Measurements from ENCODE around the gene PLPPR1.
"Not testable (repeated sequence)": the region's sequence is repeated elsewhere in the genome, so short reads cannot be mapped to it uniquely, and the experiment has no call there.

Gene PLPPR1

DNA sequence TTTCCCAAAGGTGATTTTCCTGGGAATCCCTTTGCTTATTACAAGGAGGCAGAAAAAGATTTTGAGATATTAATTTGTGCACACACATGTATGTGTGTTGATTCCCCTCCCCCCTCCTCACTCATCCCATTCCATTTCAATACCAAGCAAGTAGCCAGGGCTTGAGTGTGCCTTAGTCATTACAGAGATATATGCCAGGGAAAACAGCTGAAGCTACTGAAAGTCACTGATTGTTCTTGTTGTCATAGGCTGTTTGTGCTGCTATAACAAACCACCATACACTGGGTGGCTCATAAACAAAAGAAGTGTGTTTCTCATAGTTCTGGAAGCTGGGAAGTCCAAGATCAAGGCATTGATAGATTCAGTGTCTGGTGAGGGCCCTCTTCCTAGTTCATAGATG is 197.6 kb downstream of the PLPPR1 start:
- DNase-seq, result no peak

DNA sequence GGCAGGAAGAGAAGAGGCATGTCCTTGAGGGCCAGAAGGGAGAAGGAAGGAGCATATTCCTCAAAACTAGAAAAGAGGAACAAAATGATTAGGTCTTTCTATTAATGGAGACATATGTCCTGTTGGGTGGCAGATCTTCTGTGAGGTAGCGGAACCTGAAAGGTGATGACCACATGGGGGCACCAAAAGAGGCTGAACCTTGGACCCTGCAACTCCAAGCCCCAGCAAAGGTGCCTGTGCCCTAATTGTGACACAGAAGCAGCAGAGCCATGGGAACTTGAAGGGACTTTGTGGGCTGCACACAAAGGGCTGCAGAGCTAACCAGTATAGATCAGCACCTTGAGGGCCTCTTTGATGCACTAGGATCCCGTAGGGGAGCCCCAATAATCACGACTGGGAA is 198.3 kb downstream of the PLPPR1 start:
- no peak for DNase-seq

DNA sequence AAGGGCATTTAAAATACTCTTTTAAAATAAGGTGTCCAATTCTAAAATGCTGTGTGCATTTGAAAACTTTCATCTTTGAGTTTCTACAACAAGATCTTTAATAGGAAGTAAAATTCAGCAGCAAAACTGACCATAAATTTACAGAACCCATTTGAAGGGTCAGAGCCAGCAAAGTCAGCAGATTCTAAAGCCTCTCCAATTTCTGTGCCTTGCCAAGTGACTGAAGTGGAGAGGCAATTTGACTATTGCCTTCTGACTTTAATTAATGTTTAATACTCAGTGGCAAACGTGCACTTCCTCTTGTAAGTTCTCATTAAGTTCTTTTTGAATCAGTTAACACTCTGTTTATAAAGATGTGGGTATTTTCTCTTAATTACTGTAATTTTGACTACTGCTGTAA is 201.1 kb downstream of the PLPPR1 start:
- no peak for DNase-seq

- no peak for DNase-seq
Observed at GRCh38 chr9:101232405-101232977, 204.0 kb downstream of the PLPPR1 start.

DNA sequence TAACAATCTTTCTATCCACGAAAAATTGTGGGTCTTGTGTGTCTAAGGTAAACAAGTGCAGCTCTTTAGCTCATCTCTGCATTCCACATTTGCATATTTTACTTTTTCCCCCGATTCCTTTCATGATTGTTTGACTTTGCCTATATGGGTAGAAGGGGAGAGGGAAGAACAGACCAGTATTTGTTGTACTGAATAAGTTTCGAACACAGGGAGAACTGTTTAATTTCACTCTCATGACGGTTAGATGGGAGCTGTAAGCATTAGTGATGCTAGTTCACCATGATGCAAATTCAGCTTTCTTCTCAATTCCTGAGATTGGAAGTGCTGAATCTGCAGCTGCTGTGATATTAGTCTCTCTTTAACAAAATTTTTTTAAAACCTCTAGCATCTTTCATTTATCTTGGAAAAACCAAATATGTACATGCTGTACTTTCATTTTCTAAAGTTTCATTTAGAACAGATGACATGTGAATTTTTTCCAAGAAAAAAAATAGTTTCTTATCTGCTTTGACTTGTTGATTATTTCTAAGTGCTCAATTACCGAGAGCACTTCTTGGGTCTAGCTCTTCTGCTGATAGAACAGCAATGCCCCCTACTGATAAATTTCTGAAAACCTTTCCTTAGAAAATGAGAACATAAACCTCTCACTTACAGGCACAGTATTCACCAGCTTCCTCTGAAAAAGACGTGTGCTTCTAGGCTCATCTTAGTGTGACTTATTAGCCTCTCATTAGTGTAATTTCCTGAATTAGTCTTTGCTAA is 206.8 kb downstream of the PLPPR1 start:
- DNase-seq, result no peak

DNA sequence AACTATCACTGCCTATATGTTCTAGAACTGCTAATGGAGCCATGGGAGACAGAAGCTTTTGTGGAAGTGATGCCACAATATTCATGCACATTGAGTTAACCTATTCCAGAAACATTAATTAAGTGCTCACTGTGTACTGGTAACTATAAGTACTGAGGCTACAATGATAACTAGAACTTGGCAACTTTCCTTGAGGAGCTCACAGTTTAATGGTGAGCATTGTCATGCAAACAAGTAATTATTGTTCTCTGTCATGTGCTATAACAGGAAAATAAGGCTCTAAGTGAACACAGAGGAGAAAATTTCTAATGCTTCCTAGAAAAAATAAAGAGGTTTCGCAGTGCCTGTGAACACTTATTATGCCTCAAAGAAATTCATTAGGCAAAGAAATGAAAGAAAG is 214.1 kb downstream of the PLPPR1 start:
- no peak for DNase-seq

GRCh38 chr9:101246691-101247090 is 218.2 kb downstream of the PLPPR1 start:
- DNase-seq, result no peak

GRCh38 chr9:101247297-101247696 is 218.8 kb downstream of the PLPPR1 start:
- DNase-seq, result no peak

GRCh38 chr9:101254733-101255433 is 226.4 kb downstream of the PLPPR1 start:
- DNase-seq, result no peak

DNA sequence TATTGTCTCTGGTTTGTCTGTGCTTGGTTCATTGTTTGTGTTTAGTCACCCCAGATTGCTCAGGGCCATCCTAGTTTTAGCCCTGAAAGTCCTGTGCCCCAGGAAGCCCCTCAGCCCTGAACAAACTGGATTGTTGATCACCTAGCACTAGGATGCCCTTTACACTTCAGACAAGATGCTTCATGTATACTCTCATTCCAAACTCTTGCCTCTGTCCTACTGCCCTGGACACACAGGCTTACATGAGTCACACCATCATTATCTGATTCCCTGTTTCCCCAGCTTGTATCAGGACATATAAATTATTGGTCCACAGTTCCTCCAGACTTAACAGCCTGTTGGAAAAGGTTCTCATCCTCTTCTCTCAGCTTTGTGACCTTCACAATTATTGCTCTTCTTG is 236.2 kb downstream of the PLPPR1 start:
- no peak for DNase-seq

- DNase-seq, result no peak
Observed at GRCh38 chr9:101265261-101265660, 236.7 kb downstream of the PLPPR1 start.

- DNase-seq, result no peak
Observed at GRCh38 chr9:101268426-101268825, 239.9 kb downstream of the PLPPR1 start.

- no peak for DNase-seq
Observed at GRCh38 chr9:101269591-101270283, 241.2 kb downstream of the PLPPR1 start.

GRCh38 chr9:101270302-101270701 is 241.8 kb downstream of the PLPPR1 start:
- no peak for DNase-seq

GRCh38 chr9:101271102-101271501 is 242.6 kb downstream of the PLPPR1 start:
- no peak for DNase-seq

DNA sequence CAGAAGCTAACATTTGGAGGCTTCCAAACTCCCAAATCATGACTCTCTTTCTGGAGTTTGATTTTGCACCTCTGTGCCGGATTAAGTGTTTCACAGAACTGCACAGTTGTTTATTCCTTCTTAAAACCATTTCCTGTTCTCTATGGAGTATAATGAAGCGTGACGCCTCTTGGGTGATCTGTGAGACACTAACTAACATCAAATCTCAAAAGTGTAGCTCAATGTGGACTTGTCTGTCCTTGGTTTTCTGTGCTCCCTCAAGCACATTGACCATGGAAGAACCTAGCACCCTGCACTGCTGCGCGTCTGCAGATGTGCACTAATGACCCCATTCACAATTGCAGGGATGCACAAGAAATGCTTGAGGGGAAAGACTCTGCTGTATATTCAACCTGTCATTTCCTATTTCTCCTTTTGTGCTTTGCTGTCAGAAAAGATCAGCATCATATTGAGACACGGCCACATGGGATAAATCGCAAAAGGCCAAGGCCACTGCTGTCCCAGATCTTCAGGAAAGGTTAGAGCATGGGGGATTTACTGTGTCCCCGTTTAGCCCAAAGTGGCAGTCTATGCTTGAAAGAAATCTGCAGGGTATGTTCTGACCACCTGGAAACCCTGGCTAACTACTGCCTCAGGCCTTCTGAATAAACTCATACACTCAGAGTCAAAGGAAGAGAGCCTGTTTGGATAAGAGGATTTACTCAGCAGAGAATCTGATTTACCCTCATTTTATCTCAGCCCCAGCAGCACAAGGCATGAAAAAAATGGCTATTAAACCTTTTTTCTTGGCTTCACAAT is 246.6 kb downstream of the PLPPR1 start:
- no peak for DNase-seq

DNA sequence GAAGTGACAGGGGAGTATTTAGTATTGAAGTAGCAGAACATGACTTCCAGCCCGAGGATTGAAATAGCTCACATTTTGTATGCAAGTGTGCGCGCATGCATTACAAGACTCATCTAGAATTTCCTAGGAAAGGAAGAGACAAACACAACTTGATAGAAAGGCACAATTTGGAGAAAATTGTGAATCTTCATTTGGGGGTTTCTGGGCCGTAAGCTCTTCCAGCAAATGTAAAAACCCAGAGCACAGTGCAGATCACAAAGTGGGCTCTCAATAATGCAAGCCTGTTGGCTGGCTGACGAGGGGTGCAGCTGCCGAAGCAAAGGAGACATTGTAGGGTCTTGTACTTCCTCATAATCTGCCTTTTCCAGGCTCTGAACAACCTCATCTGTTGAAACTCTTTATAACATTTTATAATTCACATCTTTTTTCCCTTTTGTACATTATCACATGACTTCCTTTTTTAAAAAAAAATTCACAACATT is 247.3 kb downstream of the PLPPR1 start:
- DNase-seq, result no peak

- DNase-seq, result not testable (repeated sequence)
Observed at GRCh38 chr9:101291043-101291442, 262.5 kb downstream of the PLPPR1 start.

GRCh38 chr9:101299901-101300300 is 271.4 kb downstream of the PLPPR1 start:
- DNase-seq, result no peak

DNA sequence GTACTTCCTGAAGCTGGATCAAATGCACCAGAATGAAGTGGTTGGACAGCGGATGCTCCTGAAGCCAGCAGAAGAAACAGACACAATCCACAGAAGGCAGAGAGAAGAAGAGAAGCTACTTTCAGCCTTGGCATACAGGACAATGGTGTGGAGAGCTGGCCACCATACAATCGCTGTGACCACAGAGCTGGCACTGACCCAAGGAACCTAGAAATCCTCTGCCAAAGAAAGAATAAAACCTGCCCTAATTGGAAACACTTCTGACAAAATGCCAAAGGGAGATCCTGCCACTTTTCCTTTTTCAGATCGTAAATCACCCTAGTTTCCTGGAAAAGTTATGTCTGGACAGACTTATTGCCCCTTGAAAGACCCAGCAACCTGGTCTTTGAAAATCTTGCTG is 278.5 kb downstream of the PLPPR1 start:
- DNase-seq, result no peak

DNA sequence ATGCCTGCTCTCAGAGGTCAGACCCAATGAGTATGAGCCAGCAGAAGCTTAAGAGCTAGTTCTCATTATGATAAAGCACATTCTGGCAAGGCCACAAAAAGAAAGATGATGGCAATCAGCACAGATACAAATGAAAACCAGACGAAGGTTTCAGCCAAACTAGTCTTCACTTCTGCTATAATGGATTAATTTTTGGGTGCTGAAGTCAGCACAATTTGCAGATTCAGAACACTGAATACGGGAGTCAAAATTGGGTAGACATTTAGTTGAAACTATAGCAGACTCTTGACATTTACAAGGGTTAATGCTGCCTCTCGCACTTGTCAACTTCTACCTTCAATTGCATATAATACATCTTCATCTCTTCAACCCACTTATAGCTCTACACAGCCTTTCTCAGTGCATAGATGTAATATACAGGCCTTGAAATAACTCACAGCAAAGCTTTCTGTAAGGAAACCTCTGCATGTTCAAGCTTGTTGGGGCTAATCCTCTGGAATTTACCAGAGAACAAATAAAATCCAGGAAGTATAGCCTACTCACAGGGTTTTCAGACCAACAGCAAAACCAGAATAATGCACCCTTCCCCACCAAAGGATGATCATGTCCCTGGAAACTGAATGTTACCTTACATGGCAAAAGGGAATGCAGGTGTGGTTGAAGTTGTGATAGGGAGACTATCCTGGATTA is 279.1 kb downstream of the PLPPR1 start:
- no peak for DNase-seq

DNA sequence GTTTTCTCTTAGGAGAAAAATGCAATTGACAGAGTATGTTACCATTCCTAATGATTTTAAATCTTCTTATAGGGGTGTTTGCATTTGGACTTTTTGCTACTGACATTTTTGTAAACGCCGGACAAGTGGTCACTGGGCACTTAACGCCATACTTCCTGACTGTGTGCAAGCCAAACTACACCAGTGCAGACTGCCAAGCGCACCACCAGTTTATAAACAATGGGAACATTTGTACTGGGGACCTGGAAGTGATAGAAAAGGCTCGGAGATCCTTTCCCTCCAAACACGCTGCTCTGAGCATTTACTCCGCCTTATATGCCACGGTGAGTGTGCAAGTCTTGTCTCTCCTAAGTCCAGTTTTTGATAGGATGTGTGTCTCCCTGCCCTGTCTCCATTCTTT is 280.6 kb downstream of the PLPPR1 start:
- no peak for DNase-seq
